IPS-15b (cell line): ENCODE results near the gene NCLN.

Source experiments
- H3K27me3 ChIP-seq: one replicate; pipeline ENCODE4 v1.6.1; 2013; ENCODE audit warnings: low read length; ENCODE audit not compliant: control insufficient read depth, insufficient read depth
- H3K36me3 ChIP-seq: one replicate; pipeline ENCODE4 v1.6.1; 2013; ENCODE audit warnings: low read length; ENCODE audit not compliant: control insufficient read depth, insufficient read depth
- H3K4me1 ChIP-seq: one replicate; pipeline ENCODE4 v1.6.1; 2013; ENCODE audit warnings: mild to moderate bottlenecking, low read length; ENCODE audit not compliant: control insufficient read depth, insufficient read depth
- H3K4me3 ChIP-seq: one replicate; pipeline ENCODE4 v1.5.1; 2013; ENCODE audit warnings: low read depth, low read length
- H3K9ac ChIP-seq: one replicate; pipeline ENCODE4 v1.6.1; 2013; ENCODE audit warnings: low read depth, mild to moderate bottlenecking, low read length
- H3K9me3 ChIP-seq: one replicate; pipeline ENCODE4 v1.6.1; 2013; ENCODE audit warnings: mild to moderate bottlenecking, low read length; ENCODE audit not compliant: control insufficient read depth, insufficient read depth

Gene NCLN

DNA sequence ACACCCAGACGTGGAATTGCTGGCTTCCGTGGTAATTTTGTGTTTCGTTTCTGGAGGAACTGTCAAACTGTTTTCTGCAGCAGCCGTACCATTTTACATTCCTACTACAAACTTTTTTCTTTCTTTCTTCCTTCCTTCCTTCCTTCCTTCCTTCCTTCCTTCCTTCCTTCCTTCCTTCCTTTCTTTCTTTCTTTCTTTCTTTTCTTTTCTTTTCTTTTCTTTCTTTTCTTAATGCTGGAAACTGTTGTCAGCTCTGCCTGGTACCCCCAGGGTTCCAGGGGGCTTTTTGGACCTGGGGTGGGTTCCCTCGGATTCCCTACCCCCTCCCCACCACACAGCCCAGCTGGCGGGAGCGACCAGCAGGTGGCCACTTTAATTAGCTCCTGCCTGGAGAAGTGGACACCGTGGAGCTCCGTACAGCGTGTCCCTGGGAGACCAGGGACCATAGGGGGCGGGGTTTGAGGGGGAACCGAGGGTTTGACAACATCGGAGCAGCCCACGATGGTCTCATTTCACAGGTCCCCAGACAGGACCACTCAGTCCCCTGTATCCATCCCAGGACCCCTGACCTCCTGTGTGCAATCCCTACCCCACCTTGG, 63.1 kb downstream of the NCLN start:
- Histone ChIP-seq H3K4me1 (no peaks in the 10 kb centered on the region), H3K4me3 (no peak overlapping the region), H3K9ac (no peak overlapping the region), H3K36me3 (no peaks in the 10 kb centered on the region), H3K9me3 (no peaks in the 10 kb centered on the region), H3K27me3 (peaks cover 2% of the 10 kb centered on the region)

DNA sequence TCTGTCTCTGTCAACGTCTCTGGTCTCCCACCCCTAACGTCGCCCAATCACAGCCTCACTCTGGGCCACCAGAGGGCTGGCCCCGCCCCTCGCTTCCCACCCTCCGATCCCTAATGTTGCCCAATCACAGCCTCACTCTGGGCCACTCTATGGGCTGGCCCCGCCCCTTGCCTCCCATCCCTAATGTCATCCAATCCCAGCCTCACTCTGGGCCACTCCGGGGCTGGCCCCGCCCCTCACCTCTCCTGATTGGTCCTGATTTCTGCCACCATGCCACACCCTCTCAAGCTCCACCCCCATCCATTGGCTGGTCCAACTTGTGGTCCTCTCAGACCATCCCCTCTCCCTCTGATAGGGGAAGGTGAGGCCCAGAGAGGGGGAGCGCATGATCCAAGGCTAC, 63.7 kb downstream of the NCLN start:
- H3K27me3 ChIP-seq, result peaks cover 2% of the 10 kb centered on the region
- no peak overlapping the region for H3K4me3 ChIP-seq
- H3K36me3 ChIP-seq, result no peaks in the 10 kb centered on the region
- no peaks in the 10 kb centered on the region for H3K4me1 ChIP-seq
- no peaks in the 10 kb centered on the region for H3K9me3 ChIP-seq
- no peak overlapping the region for H3K9ac ChIP-seq

DNA sequence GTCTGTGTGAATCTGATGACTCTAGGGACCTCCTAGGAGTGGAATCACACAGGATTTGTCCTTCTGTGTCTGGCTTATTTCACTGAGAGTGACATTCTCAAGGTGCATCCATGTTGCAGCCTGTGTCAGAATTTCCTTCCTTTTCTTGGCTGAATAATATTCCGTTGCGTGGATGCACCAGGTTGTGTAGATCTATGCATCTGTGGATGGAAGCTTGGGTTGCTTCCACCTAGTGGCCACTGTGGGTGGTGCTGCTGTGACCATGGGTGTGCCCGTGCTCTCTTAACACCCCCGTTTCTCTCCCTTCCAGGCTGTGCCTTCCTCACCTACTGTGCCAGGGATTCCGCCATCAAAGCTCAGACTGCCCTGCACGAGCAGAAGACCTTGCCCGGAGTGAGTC, 64.9 kb downstream of the NCLN start:
- Histone ChIP-seq H3K4me3 (no peak overlapping the region), H3K36me3 (no peaks in the 10 kb centered on the region), H3K4me1 (no peaks in the 10 kb centered on the region), H3K9me3 (no peaks in the 10 kb centered on the region), H3K9ac (no peak overlapping the region), H3K27me3 (peaks cover 2% of the 10 kb centered on the region)

DNA sequence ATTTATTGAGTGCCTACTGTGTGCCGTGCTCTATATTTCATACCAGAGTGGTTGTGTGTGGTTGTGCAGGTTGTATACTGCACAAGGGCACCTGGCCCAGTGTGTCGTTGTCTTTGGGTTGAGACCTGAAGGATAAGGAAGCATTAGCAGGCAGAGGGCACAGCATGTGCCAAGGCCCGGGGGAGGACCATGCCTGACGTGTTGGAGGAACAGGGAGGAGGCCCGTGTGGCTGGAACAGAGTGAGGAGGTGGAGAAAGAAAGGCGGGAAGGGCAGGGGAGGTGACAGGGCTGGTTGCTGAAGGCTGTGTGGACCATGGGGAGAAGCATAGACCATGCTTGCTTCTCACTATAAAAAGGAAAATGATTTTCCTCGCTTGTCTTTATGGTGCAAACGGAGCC, 65.5 kb downstream of the NCLN start:
- Histone ChIP-seq H3K27me3 (peaks cover 2% of the 10 kb centered on the region), H3K36me3 (no peaks in the 10 kb centered on the region), H3K4me3 (no peak overlapping the region), H3K9ac (no peak overlapping the region), H3K4me1 (no peaks in the 10 kb centered on the region), H3K9me3 (no peaks in the 10 kb centered on the region)

DNA sequence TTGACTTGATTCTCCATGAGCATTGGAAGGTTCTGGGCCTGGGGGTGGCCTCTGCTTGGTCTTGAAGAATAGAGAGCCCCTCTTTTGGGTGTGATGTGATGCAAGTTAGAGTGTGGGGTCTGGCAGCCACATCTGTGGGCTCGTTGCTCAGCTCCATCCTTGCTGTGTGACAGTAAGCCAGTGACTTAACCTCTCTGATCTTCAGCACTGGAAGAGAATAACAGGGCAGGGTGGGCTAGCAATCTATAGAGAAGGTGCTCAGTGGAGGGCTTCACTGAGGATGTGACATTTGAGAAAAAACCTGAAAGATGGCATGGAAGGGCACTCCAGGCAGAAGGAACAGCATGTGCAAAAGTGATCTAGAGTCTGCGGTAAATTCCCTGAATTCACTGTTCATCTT, 66.9 kb downstream of the NCLN start:
- Histone ChIP-seq H3K4me3 (no peak overlapping the region), H3K4me1 (no peaks in the 10 kb centered on the region), H3K9ac (no peak overlapping the region), H3K27me3 (peaks cover 2% of the 10 kb centered on the region), H3K9me3 (no peaks in the 10 kb centered on the region), H3K36me3 (no peaks in the 10 kb centered on the region)

DNA sequence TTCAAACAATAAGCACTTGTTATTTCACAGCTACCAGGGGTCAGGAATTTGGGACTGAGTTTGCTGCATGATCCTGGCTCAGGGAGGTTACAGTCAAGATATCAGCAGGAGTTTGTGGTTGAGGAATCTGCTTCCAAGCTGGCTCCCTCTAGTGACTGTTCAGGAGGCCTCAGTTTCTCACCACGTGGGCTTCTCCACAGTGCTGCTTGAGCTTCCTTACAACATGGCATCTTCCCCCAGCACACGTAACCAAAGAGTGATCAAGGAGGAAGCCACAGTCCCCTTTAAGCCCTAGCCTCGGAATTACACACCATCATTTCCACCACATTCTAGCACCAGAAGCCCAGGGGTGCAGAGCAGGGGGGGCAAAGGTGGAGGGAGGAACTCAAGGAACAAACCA, 67.5 kb downstream of the NCLN start:
- no peak overlapping the region for H3K9ac ChIP-seq
- no peak overlapping the region for H3K4me3 ChIP-seq
- H3K4me1 ChIP-seq, result no peaks in the 10 kb centered on the region
- no peaks in the 10 kb centered on the region for H3K9me3 ChIP-seq
- peaks cover 2% of the 10 kb centered on the region for H3K27me3 ChIP-seq
- no peaks in the 10 kb centered on the region for H3K36me3 ChIP-seq

DNA sequence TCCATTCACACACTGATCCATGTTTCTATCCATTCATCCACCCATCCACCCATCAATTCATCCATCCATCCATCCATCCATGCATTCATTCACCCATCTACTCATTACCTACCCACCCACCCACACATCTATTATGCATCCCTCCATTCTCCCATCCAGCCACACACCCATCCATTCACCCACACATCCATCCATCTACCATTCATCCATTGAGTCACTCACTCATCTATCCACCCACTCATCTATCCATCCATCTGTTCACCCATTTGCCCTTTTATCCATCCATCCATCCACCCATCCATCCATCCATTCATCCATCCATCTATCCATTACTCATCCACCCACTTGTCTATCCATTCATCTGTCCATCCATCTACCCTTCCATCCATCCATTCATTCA, 68.8 kb downstream of the NCLN start:
- Histone ChIP-seq H3K27me3 (no peaks in the 10 kb centered on the region), H3K9ac (no peak overlapping the region), H3K9me3 (no peaks in the 10 kb centered on the region), H3K36me3 (no peaks in the 10 kb centered on the region), H3K4me1 (no peaks in the 10 kb centered on the region), H3K4me3 (no peak overlapping the region)

DNA sequence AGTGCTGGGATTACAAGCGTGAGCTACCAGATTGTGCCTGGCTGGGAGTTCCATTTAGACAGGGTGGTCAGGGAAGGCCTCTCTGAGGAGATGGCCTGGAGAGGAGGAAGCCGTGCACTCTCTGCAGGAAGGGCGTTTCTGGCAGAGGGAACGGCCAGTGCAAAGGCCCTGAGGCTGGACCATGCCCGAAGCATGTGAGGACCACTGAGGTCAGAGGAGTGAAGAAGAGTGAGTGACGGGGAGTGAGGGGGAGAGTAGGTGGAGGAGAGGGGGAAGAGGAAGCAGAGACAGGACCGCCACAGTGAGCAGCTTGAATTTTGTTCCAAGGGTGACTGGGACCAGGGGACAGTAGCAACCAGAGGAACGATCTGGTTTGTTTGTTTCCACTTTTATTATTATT, 71.3 kb downstream of the NCLN start:
- Histone ChIP-seq H3K9ac (no peak overlapping the region), H3K9me3 (no peaks in the 10 kb centered on the region)

More for the DNA sequence above, 71.3 kb downstream of the NCLN start:
- Histone ChIP-seq H3K27me3 (no peaks in the 10 kb centered on the region), H3K4me3 (no peak overlapping the region), H3K36me3 (no peaks in the 10 kb centered on the region), H3K4me1 (no peaks in the 10 kb centered on the region)
